Endothelial cell of umbilical vein (primary cell): Measurements from ENCODE around the gene LAMB1. TPM values are rescaled to one million over a fixed set of nuclear protein-coding genes. Genes with fewer than 3 reads are reported as not detected.

Experiments used
- BruUV-seq: library from RNA; stranded (reverse); fragments of 400-500 nt; replicated peaks from 2 replicates; lab custom pipeline; 2021; lab: Mats Ljungman, UMichigan
- CTCF ChIA-PET: fragments of 300-600, 350-600 bp; sonication (Branson Sonifier 250); formaldehyde crosslinking; loops from one replicate; lab custom pipeline; 2021; ENCODE audit warnings: antibody characterized with exemption, inconsistent platforms; lab: Charles Lee
- POLR2A ChIA-PET: fragments of 300-600, 350-600 bp; sonication (Branson Sonifier 250); formaldehyde crosslinking; loops from one replicate; lab custom pipeline; 2021; ENCODE audit warnings: antibody characterized with exemption, inconsistent platforms; lab: Charles Lee
- DNase-seq: peaks from one replicate; pipeline ENCODE4 v3.0.0-alpha.2; 2011; ENCODE audit warnings: low read depth, low spot score
- FAIRE-seq: peaks from 2 replicates; lab custom pipeline; 2011; peaks lifted over from hg19 to GRCh38; lab: Jason Lieb, UNC
- H2AFZ ChIP-seq: 2 replicates; pipeline ENCODE4 v1.6.0; 2012; ENCODE audit warnings: low read depth, low read length, control low read depth, inconsistent platforms
- H3K27ac ChIP-seq: 2 replicates; pipeline ENCODE4 v1.5.1; 2011; ENCODE audit warnings: low read depth, mild to moderate bottlenecking, control low read depth, low read length, moderate library complexity; ENCODE audit not compliant: insufficient read depth
- H3K27me3 ChIP-seq, 2 experiments: 2 replicates each; pipeline versions ENCODE4 v1.6.0 to v1.6.1; 2011; ENCODE audit warnings: low read length in 2 of 2, mixed read lengths in 1 of 2; ENCODE audit not compliant: control insufficient read depth in 2 of 2, insufficient read depth in 2 of 2
- H3K36me3 ChIP-seq, 2 experiments: 2 replicates in 1 of 2; 3 replicates in 1 of 2; pipeline ENCODE4 v1.5.1; 2011; ENCODE audit warnings: low read length in 2 of 2, mild to moderate bottlenecking in 1 of 2, moderate library complexity in 1 of 2; ENCODE audit not compliant: control insufficient read depth in 2 of 2, insufficient read depth in 2 of 2; ENCODE audit errors: extremely low read depth in 1 of 2
- H3K4me1 ChIP-seq: 3 replicates; pipeline ENCODE4 v1.5.1; 2011; ENCODE audit warnings: mild to moderate bottlenecking, low read length; ENCODE audit not compliant: control insufficient read depth, insufficient read depth; ENCODE audit errors: extremely low read depth
- H3K4me2 ChIP-seq: 2 replicates; pipeline ENCODE4 v1.6.1; 2011; ENCODE audit warnings: low read length, control low read depth, mixed read lengths; ENCODE audit not compliant: insufficient read depth
- H3K4me3 ChIP-seq, 3 experiments: fragments of 200-600 bp in 1 of 3; sonication (generic), shearing (Covaris generic) in 1 of 3; replicated peaks in 1 of 3; 2 replicates each; pipeline ENCODE4 v1.5.1; 2011 to 2016; ENCODE audit warnings: control low read depth in 3 of 3, low read length in 3 of 3, mild to moderate bottlenecking in 2 of 3, inconsistent platforms in 1 of 3, low read depth in 1 of 3, moderate library complexity in 1 of 3; ENCODE audit not compliant: insufficient read depth in 1 of 3
- H3K79me2 ChIP-seq: 2 replicates; pipeline ENCODE4 v1.6.0; 2012; ENCODE audit warnings: low read length, inconsistent platforms; ENCODE audit not compliant: control insufficient read depth, insufficient read depth
- H3K9ac ChIP-seq: replicated peaks from 2 replicates; pipeline ENCODE3; 2011; ENCODE audit warnings: low read length, control low read depth; ENCODE audit not compliant: insufficient read depth; ENCODE audit errors: extremely low read depth
- H3K9me1 ChIP-seq: replicated peaks from 3 replicates; pipeline ENCODE4 v1.6.0; 2011; ENCODE audit warnings: mild to moderate bottlenecking, low read length; ENCODE audit not compliant: control insufficient read depth, insufficient read depth; ENCODE audit errors: extremely low read depth
- H3K9me3 ChIP-seq: replicated peaks from 2 replicates; pipeline ENCODE4 v1.5.1; 2012; ENCODE audit warnings: low read length, inconsistent platforms; ENCODE audit not compliant: control insufficient read depth, insufficient read depth
- H4K20me1 ChIP-seq: replicated peaks from 2 replicates; pipeline ENCODE3; 2011; ENCODE audit warnings: mild to moderate bottlenecking, low read length; ENCODE audit not compliant: control insufficient read depth, insufficient read depth; ENCODE audit errors: extremely low read depth
- CTCF ChIP-seq, 2 donors: IDR thresholded peaks; 1 replicate in 1 of 2; 2 replicates in 1 of 2; pipeline ENCODE4 v1.5.1; 2011; ENCODE audit warnings: low read length in 2 of 2, mild to moderate bottlenecking in 2 of 2, moderate library complexity in 2 of 2, control low read depth in 1 of 2, inconsistent platforms in 1 of 2, low read depth in 1 of 2; ENCODE audit not compliant: insufficient read depth in 1 of 2; ENCODE audit errors: extremely low read depth in 1 of 2
- EZH2 ChIP-seq: IDR thresholded peaks from 2 replicates; pipeline ENCODE4 v1.6.1; 2012; ENCODE audit warnings: borderline replicate concordance, low read depth, mild to moderate bottlenecking, moderate library complexity, low read length, inconsistent platforms; ENCODE audit not compliant: severe bottlenecking
- FOS ChIP-seq: IDR thresholded peaks from 2 replicates; pipeline ENCODE4 v1.6.1; 2011; ENCODE audit warnings: mild to moderate bottlenecking, low read length, moderate library complexity, borderline replicate concordance; ENCODE audit not compliant: insufficient read depth
- GATA2 ChIP-seq: IDR thresholded peaks from 2 replicates; pipeline ENCODE4 v1.7.0; 2011; ENCODE audit warnings: low read depth, mild to moderate bottlenecking, moderate library complexity, mixed read lengths, low read length; ENCODE audit not compliant: insufficient read length, insufficient read depth
- JUN ChIP-seq: IDR thresholded peaks from 2 replicates; pipeline ENCODE4 v1.6.1; 2011; ENCODE audit warnings: borderline replicate concordance, low read depth; ENCODE audit not compliant: insufficient read length, insufficient read depth
- MAX ChIP-seq: IDR thresholded peaks from 2 replicates; pipeline ENCODE4 v1.6.1; 2011; ENCODE audit not compliant: insufficient read depth, insufficient read length
- MYC ChIP-seq: IDR thresholded peaks from one replicate; pipeline ENCODE4 v1.6.1; 2011; ENCODE audit warnings: mild to moderate bottlenecking, low read depth, low read length
- POLR2A ChIP-seq: IDR thresholded peaks from 2 replicates; pipeline ENCODE4 v1.6.1; 2012; ENCODE audit warnings: low read depth, mild to moderate bottlenecking, control low read depth, low read length
- POLR2AphosphoS5 ChIP-seq: IDR thresholded peaks from 2 replicates; pipeline ENCODE4 v1.6.1; 2012; ENCODE audit warnings: low read depth, mild to moderate bottlenecking, control low read depth, low read length, moderate library complexity; ENCODE audit not compliant: insufficient read depth
- dilution Hi-C: fragments of 300-500 bp; cut with MboI; formaldehyde crosslinking; loops from one replicate; pipeline ENCODE4 v1.15.0; 2019; ENCODE audit warnings: low sequenced_read_pairs; ENCODE audit not compliant: extremely low pct_ligation_motif_present
- intact Hi-C: fragments of 100-400 bp; cut with micrococcal nuclease; formaldehyde crosslinking; loops from one replicate; pipeline ENCODE4 v1.10.0; 2022
- polyA plus RNA-seq, 4 experiments: library from polyadenylated mRNA; depleted of rRNA in 3 of 4; stranded (reverse) in 3 of 4; unstranded in 1 of 4; fragments of >200 nt; gene quantifications; 2 replicates each; pipeline versions ENCODE4 v1.2.1 to v1.2.3, GENCODE V29; 2011 to 2012; ENCODE audit warnings: missing spikeins in 1 of 4
- total RNA-seq: library from RNA; stranded (reverse); gene quantifications from 2 replicates; pipeline ENCODE4 v1.2.3, GENCODE V29; 2021

Gene LAMB1
- total and polyA plus RNA-seq, 2 donors (not counting 3 experiments of a cell fraction or from before 2014, with no cell fraction given): 588 to 703 TPM

DNA sequence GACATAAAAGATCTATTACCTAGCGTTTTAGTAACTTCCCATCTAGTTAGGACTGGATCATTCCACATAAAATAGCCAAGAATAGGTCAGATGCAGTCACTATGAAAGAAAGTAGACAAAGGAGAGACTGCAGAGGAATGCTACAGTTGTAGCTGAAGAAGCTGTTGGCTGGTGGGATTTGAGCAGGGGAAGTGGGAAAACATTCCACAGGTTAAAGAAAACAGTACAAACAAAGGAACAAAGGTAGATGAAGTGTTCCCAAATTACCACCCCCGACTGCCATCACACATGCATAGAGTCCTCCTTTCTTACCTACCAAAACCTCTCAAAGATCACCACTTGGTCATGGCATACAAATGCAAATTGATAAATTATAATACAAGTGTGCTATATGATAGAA, 70.2 kb downstream of the LAMB1 start:
- H3K4me1 ChIP-seq: peaks cover 4% of the 10 kb centered on the region
- FAIRE-seq (no peak), DNase-seq (no peak)
- no peak overlapping the region for H3K27ac ChIP-seq
- peaks cover 49 to 90% of the 10 kb centered on the region in 2 experiments for H3K36me3 ChIP-seq
- no peaks in the 10 kb centered on the region for H3K9me1 ChIP-seq
- intact Hi-C loops (no loop called here), dilution Hi-C loops (no loop called here)
- no peaks in the 10 kb centered on the region for H3K9me3 ChIP-seq
- no TSS peak for BruUV-seq
- H3K79me2 ChIP-seq: peaks cover 56% of the 10 kb centered on the region
- H3K27me3 ChIP-seq: no peaks in the 10 kb centered on the region
- ChIA-PET POLR2A (no interaction called here), CTCF (interaction anchor here (1.4 to 2.6 kb wide), 3 partner anchors 9 to 84 kb away, joined by 5 to 10 read pairs (median 6); no protein-coding TSS in a partner anchor)
- H4K20me1 ChIP-seq: no peaks in the 10 kb centered on the region
- H3K4me3 ChIP-seq: no peak overlapping the region
- H2AFZ ChIP-seq: no peak overlapping the region
- no peak overlapping the region for H3K4me2 ChIP-seq
- TF ChIP-seq GATA2 (no peak), FOS (no peak), MYC (no peak), POLR2AphosphoS5 (no peak), EZH2 (no peak), CTCF (IDR thresholded peaks at IDR 0.05; ENCODE audit: extremely low read depth in 1 of 2, insufficient read depth in 1 of 2, low read depth in 1 of 2, low read length in 2 of 2) (no peak), POLR2A (no peak), MAX (no peak), JUN (no peak)
- no peak overlapping the region for H3K9ac ChIP-seq
